ENCODE results near the gene ZNF318. TPM values are rescaled to one million over a fixed set of nuclear protein-coding genes. Genes with fewer than 3 reads are reported as not detected.

Gene ZNF318
- polyA plus RNA-seq, 1 donor from 2014 or later, result 11.7 TPM

- Histone ChIP-seq H3K4me2 (ENCODE audit: low read length) (no peak overlapping the region), H3K79me2 (replicated peaks; ENCODE audit: insufficient read depth, low read length) (no peaks in the 10 kb centered on the region), H4K20me1 (ENCODE audit: insufficient read depth) (no peaks in the 10 kb centered on the region), H3K36me3 (ENCODE audit: insufficient read depth, low read length) (no peaks in the 10 kb centered on the region), H3K27ac (ENCODE audit: low read length) (no peak overlapping the region), H2AFZ (ENCODE audit: low read depth, low read length) (no peak overlapping the region), H3K9me2 (ENCODE audit: insufficient read depth, low read length) (no peaks in the 10 kb centered on the region), H3K27me3 (ENCODE audit: insufficient read depth, low read depth, low read length) (peaks cover 12% of the 10 kb centered on the region), H3F3A (ENCODE audit: insufficient read depth, low read length, poor library complexity, severe bottlenecking) (no peaks in the 10 kb centered on the region), H3K9me3 (ENCODE audit: low read length) (no peaks in the 10 kb centered on the region), H3K4me3 (ENCODE audit: low read length) (no peak overlapping the region), H3K9ac (ENCODE audit: low read length) (no peak overlapping the region)
- TF ChIP-seq CTCF (IDR thresholded peaks at IDR 0.05; ENCODE audit: poor library complexity, severe bottlenecking), result no peak
- TF ChIP-seq REST (IDR thresholded peaks at IDR 0.05; ENCODE audit: borderline replicate concordance), result no peak
- TF ChIP-seq EZH2 (IDR thresholded peaks at IDR 0.05; ENCODE audit: borderline replicate concordance, insufficient read depth, low read length, poor library complexity, severe bottlenecking), result no peak
- TF ChIP-seq MXI1 (conservative IDR thresholded peaks at IDR 0.05; ENCODE audit: poor library complexity, severe bottlenecking), result no peak
- TF ChIP-seq POLR2AphosphoS5 (IDR thresholded peaks at IDR 0.05), result no peak
- no peak for TF ChIP-seq EP300 (conservative IDR thresholded peaks at IDR 0.05; ENCODE audit: poor library complexity, severe bottlenecking)
- no peak for TF ChIP-seq RAD21 (conservative IDR thresholded peaks at IDR 0.05)
- no peak for TF ChIP-seq TAF1 (IDR thresholded peaks at IDR 0.05; ENCODE audit: low read depth)
- no peak for TF ChIP-seq SMC3 (conservative IDR thresholded peaks at IDR 0.05; ENCODE audit: poor library complexity)
Observed at GRCh38 chr6:43308990-43309477, 60.4 kb downstream of the ZNF318 start.

- H3K27ac ChIP-seq (ENCODE audit: low read length), result no peak within 1 kb of the TSS
- H3K9me3 ChIP-seq (ENCODE audit: low read length), result no peaks in the 10 kb centered on the region
- H3K4me2 ChIP-seq (ENCODE audit: low read length), result no peak within 1 kb of the TSS
- no peak within 1 kb of the TSS for H2AFZ ChIP-seq (ENCODE audit: low read depth, low read length)
- H3F3A ChIP-seq (ENCODE audit: insufficient read depth, low read length, poor library complexity, severe bottlenecking), result no peaks in the 10 kb centered on the region
- peaks cover 12% of the 10 kb centered on the region for H3K27me3 ChIP-seq (ENCODE audit: insufficient read depth, low read depth, low read length)
- H3K9ac ChIP-seq (ENCODE audit: low read length), result no peak within 1 kb of the TSS
- no peaks in the 10 kb centered on the region for H4K20me1 ChIP-seq (ENCODE audit: insufficient read depth)
- no peaks in the 10 kb centered on the region for H3K79me2 ChIP-seq (replicated peaks; ENCODE audit: insufficient read depth, low read length)
- TF ChIP-seq TAF1 (IDR thresholded peaks at IDR 0.05; ENCODE audit: low read depth) (no peak), POLR2AphosphoS5 (IDR thresholded peaks at IDR 0.05) (no peak), REST (IDR thresholded peaks at IDR 0.05; ENCODE audit: borderline replicate concordance) (no peak), SMC3 (conservative IDR thresholded peaks at IDR 0.05; ENCODE audit: poor library complexity) (no peak), EZH2 (IDR thresholded peaks at IDR 0.05; ENCODE audit: borderline replicate concordance, insufficient read depth, low read length, poor library complexity, severe bottlenecking) (no peak), RAD21 (conservative IDR thresholded peaks at IDR 0.05) (no peak), EP300 (conservative IDR thresholded peaks at IDR 0.05; ENCODE audit: poor library complexity, severe bottlenecking) (no peak), MXI1 (conservative IDR thresholded peaks at IDR 0.05; ENCODE audit: poor library complexity, severe bottlenecking) (no peak), CTCF (IDR thresholded peaks at IDR 0.05; ENCODE audit: poor library complexity, severe bottlenecking) (no peak)
- H3K36me3 ChIP-seq (ENCODE audit: insufficient read depth, low read length), result no peaks in the 10 kb centered on the region
- H3K9me2 ChIP-seq (ENCODE audit: insufficient read depth, low read length), result no peaks in the 10 kb centered on the region
- no peak within 1 kb of the TSS for H3K4me3 ChIP-seq (ENCODE audit: low read length)
Observed at GRCh38 chr6:43308101-43308989, 61.1 kb downstream of the ZNF318 start, which contains the start of gene CRIP3. TSS of gene CRIP3 (minus strand) at chr6:43308826. CDS start at chr6:43308792, 34 bp downstream.

Data from neural cell (in vitro differentiated cells).